Natural killer cell (primary cell): ENCODE results near the gene ANKRD30B. TPM values are rescaled to one million over a fixed set of nuclear protein-coding genes. Genes with fewer than 3 reads are reported as not detected.
"Not testable (repeated sequence)": the region's sequence is repeated elsewhere in the genome, so short reads cannot be mapped to it uniquely, and the experiment has no call there.

Source experiments
- ATAC-seq, 3 donors: fragments of 150-1000 bp in 2 of 3; fragments of 200-7000 bp in 1 of 3; cut with Tn5 transposase; 1 replicate in 1 of 3; 2 replicates in 2 of 3; pipeline ENCODE4 v1.10.0; 2021; ENCODE audit warnings: mild to moderate bottlenecking in 2 of 3, moderate library complexity in 2 of 3
- DNase-seq, 2 donors: peaks; one replicate each; pipeline versions ENCODE4 v3.0.0 to v3.0.0-alpha.2; 2013 to 2021; ENCODE audit warnings: mixed read lengths in 1 of 2
- H3K27ac ChIP-seq: one replicate; pipeline ENCODE4 v1.5.1; 2013; ENCODE audit warnings: mild to moderate bottlenecking, low read length
- H3K27me3 ChIP-seq: one replicate; pipeline ENCODE4 v1.6.1; 2013; ENCODE audit warnings: low read length; ENCODE audit not compliant: control insufficient read depth, insufficient read depth
- H3K36me3 ChIP-seq: one replicate; pipeline ENCODE4 v1.6.1; 2013; ENCODE audit warnings: low read length; ENCODE audit not compliant: control insufficient read depth, insufficient read depth
- H3K4me1 ChIP-seq: one replicate; pipeline ENCODE4 v1.6.1; 2013; ENCODE audit warnings: low read length; ENCODE audit not compliant: control insufficient read depth, insufficient read depth
- H3K4me3 ChIP-seq: one replicate; pipeline ENCODE4 v1.5.1; 2013; ENCODE audit warnings: low read length
- H3K9me3 ChIP-seq: one replicate; pipeline ENCODE4 v1.6.1; 2013; ENCODE audit warnings: low read length; ENCODE audit not compliant: control insufficient read depth, insufficient read depth
- H3K27ac Mint-ChIP-seq, 2 donors: one replicate each; pipeline ENCODE4 v1.8.0; 2022; ENCODE audit warnings: mild to moderate bottlenecking in 2 of 2, mixed read lengths in 2 of 2, moderate library complexity in 1 of 2
- H3K27me3 Mint-ChIP-seq, 2 donors: one replicate each; pipeline ENCODE4 v1.8.0; 2022; ENCODE audit warnings: low read depth in 2 of 2, mixed read lengths in 2 of 2
- H3K36me3 Mint-ChIP-seq: one replicate; pipeline ENCODE4 v1.8.0; 2022; ENCODE audit warnings: mixed read lengths
- H3K4me1 Mint-ChIP-seq, 2 donors: one replicate each; pipeline ENCODE4 v1.8.0; 2022; ENCODE audit warnings: mixed read lengths in 2 of 2
- H3K4me3 Mint-ChIP-seq: one replicate; pipeline ENCODE4 v1.8.0; 2022; ENCODE audit warnings: mild to moderate bottlenecking, moderate library complexity, mixed read lengths
- H3K9me3 Mint-ChIP-seq, 2 donors: one replicate each; pipeline ENCODE4 v1.8.0; 2022; ENCODE audit warnings: mixed read lengths in 2 of 2
- CTCF ChIP-seq: fragments of 200-600 bp; IDR thresholded peaks from one replicate; pipeline ENCODE4 v1.8.0; 2022; ENCODE audit warnings: antibody characterized with exemption
- WGBS: methylation state at CpG from one replicate; pipeline ENCODE4 v1.1.7; 2013; ENCODE audit warnings: missing lambda C conversion rate; ENCODE audit not compliant: insufficient coverage; 5-methylcytosine and 5-hydroxymethylcytosine counted together
- intact Hi-C: fragments of 100-400 bp; cut with micrococcal nuclease; formaldehyde crosslinking; loops from one replicate; pipeline ENCODE4 v1.14.2; 2022
- total RNA-seq, 4 donors: library from RNA; stranded (reverse); fragments of 120-200 nt in 1 of 4; gene quantifications; one replicate each; pipeline versions ENCODE4 v1.2.3 to v1.2.4, GENCODE V29; 2013 to 2022

ANKRD30B gene, protein sequence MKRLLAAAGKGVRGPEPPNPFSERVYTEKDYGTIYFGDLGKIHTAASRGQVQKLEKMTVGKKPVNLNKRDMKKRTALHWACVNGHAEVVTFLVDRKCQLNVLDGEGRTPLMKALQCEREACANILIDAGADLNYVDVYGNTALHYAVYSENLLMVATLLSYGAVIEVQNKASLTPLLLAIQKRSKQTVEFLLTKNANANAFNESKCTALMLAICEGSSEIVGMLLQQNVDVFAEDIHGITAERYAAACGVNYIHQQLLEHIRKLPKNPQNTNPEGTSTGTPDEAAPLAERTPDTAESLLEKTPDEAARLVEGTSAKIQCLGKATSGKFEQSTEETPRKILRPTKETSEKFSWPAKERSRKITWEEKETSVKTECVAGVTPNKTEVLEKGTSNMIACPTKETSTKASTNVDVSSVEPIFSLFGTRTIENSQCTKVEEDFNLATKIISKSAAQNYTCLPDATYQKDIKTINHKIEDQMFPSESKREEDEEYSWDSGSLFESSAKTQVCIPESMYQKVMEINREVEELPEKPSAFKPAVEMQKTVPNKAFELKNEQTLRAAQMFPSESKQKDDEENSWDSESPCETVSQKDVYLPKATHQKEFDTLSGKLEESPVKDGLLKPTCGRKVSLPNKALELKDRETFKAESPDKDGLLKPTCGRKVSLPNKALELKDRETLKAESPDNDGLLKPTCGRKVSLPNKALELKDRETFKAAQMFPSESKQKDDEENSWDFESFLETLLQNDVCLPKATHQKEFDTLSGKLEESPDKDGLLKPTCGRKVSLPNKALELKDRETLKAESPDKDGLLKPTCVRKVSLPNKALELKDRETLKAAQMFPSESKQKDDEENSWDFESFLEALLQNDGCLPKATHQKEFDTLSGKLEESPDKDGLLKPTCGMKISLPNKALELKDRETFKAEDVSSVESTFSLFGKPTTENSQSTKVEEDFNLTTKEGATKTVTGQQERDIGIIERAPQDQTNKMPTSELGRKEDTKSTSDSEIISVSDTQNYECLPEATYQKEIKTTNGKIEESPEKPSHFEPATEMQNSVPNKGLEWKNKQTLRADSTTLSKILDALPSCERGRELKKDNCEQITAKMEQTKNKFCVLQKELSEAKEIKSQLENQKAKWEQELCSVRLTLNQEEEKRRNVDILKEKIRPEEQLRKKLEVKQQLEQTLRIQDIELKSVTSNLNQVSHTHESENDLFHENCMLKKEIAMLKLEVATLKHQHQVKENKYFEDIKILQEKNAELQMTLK (N-terminal part only)
- total RNA-seq: not detected
- total RNA-seq (2013): 0.09 TPM

GRCh38 chr18:14747513-14748474 lies at the start of gene ANKRD30B:
TSS of gene ANKRD30B (plus strand) at chr18:14748172. CDS start at chr18:14748420, 248 bp downstream.
- H3K4me1 Mint-ChIP-seq: no peaks in the 10 kb centered on the region
- H3K27ac Mint-ChIP-seq: no peak within 1 kb of the TSS
- Histone ChIP-seq H3K27ac (no peak within 1 kb of the TSS), H3K4me3 (no peak within 1 kb of the TSS), H3K27me3 (no peaks in the 10 kb centered on the region), H3K9me3 (no peaks in the 10 kb centered on the region), H3K4me1 (no peaks in the 10 kb centered on the region), H3K36me3 (no peaks in the 10 kb centered on the region)
- DNase-seq: peak in 1 of 2 donors; percentile 6
- peaks cover 0 to 14% of the 10 kb centered on the region in 2 donors for H3K27me3 Mint-ChIP-seq
- no peak within 1 kb of the TSS for H3K4me3 Mint-ChIP-seq
- ATAC-seq: no peak
- TF ChIP-seq CTCF: no peak
- 20% methylated on average over 79 of the region's 79 CpGs for WGBS
- no peaks in the 10 kb centered on the region for H3K36me3 Mint-ChIP-seq
- H3K9me3 Mint-ChIP-seq: no peaks in the 10 kb centered on the region
- intact Hi-C loops: no loop called here

GRCh38 chr18:14701286-14702040 lies 46.5 kb upstream of the ANKRD30B start:
- H3K9me3 ChIP-seq, ATAC-seq, H3K27ac ChIP-seq, H3K36me3 ChIP-seq, H3K4me1 ChIP-seq, H3K4me3 Mint-ChIP-seq, H3K9me3 Mint-ChIP-seq, H3K27ac Mint-ChIP-seq, intact Hi-C loops, H3K27me3 Mint-ChIP-seq, H3K4me3 ChIP-seq, DNase-seq, H3K36me3 Mint-ChIP-seq, H3K27me3 ChIP-seq, H3K4me1 Mint-ChIP-seq: not testable (repeated sequence)
- WGBS: 94% methylated on average over 6 of the region's 7 CpGs

GRCh38 chr18:14709761-14710160 lies 38.2 kb upstream of the ANKRD30B start:
- H3K36me3 Mint-ChIP-seq, H3K4me1 Mint-ChIP-seq, intact Hi-C loops, ATAC-seq, DNase-seq, H3K27ac ChIP-seq, H3K27me3 ChIP-seq, H3K36me3 ChIP-seq, H3K4me1 ChIP-seq, H3K4me3 Mint-ChIP-seq, H3K9me3 ChIP-seq, H3K4me3 ChIP-seq, H3K9me3 Mint-ChIP-seq, H3K27ac Mint-ChIP-seq, H3K27me3 Mint-ChIP-seq: not testable (repeated sequence)
- WGBS: no CpG with 5 or more reads among the region's 2 CpGs

GRCh38 chr18:14721569-14721968 lies 26.4 kb upstream of the ANKRD30B start:
- ATAC-seq, H3K36me3 ChIP-seq, H3K4me3 Mint-ChIP-seq, intact Hi-C loops, H3K4me1 ChIP-seq, H3K4me1 Mint-ChIP-seq, H3K27me3 ChIP-seq, H3K27me3 Mint-ChIP-seq, H3K27ac ChIP-seq, H3K36me3 Mint-ChIP-seq, H3K27ac Mint-ChIP-seq, H3K9me3 ChIP-seq, DNase-seq, H3K4me3 ChIP-seq, H3K9me3 Mint-ChIP-seq: not testable (repeated sequence)

- intact Hi-C loops, H3K9me3 ChIP-seq, H3K4me1 ChIP-seq, H3K4me1 Mint-ChIP-seq, H3K36me3 Mint-ChIP-seq, H3K9me3 Mint-ChIP-seq, H3K27me3 ChIP-seq, H3K4me3 Mint-ChIP-seq, H3K27ac ChIP-seq, H3K27me3 Mint-ChIP-seq, H3K27ac Mint-ChIP-seq, H3K36me3 ChIP-seq, DNase-seq, ATAC-seq, H3K4me3 ChIP-seq: not testable (repeated sequence)
- 40% methylated on average over 1 of the region's 1 CpG for WGBS
These were observed 8.9 kb upstream of the ANKRD30B start for GRCh38 chr18:14739056-14739455.
